IPS-18c (cell line): ENCODE data around the gene TRMT61A.

Experiments used
- H3K4me3 ChIP-seq: 2 replicates; pipeline ENCODE4 v1.7.0; 2013; ENCODE audit warnings: low read depth, mild to moderate bottlenecking, low read length, moderate library complexity; ENCODE audit not compliant: insufficient read depth
- H3K9me3 ChIP-seq: one replicate; pipeline ENCODE4 v1.6.1; 2013; ENCODE audit warnings: mild to moderate bottlenecking, low read length, moderate library complexity; ENCODE audit not compliant: control insufficient read depth, insufficient read depth

TRMT61A gene

DNA sequence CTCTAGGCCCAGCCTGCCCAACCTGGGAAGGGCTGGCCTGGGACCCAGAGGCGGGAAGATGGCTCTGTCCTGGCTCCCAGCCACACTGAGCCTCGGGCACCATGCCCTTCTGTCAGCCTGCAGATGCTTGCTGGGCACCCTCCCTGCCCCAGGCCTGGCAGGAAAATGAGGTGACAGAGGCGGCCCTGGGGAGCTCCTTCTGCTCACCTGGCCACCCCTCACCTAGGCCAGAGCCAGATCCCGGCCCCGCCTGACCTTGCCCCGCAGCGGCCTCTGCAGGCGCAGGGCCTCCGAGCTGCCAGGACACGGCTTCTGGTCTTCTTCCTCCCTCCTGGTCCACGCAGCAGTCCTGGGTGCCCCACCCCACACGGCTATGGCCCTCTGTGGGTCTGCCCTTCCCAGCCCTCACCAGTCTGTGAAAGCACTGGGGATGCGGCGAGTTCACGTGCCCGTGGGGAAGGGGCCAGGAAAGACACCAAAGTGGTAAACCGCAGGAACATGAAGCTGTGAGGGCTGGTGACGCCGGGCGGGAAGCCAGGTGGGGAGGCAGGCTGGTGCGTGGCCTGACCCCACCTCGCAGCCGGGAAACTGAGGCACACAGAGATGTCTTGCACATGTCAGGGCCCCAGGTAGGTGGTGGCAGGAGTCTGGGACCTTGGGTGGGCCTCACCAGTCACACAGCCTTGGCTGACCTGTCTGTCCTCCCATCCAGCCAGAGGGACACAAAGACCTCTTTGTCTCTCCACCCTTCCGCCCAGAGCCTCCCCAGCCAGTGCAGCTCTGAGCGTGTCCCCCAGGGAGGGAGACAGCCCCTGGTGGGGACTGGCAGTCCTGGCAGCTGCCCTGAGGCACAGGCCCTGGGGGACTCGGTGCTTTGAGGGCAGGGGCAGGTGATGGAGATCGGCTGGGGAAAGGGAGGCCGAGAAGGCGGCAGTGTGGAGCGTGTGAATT, 20.6 kb downstream of the TRMT61A start:
- H3K9me3 ChIP-seq: no peaks in the 10 kb centered on the region
- no peak overlapping the region for H3K4me3 ChIP-seq

- no peaks in the 10 kb centered on the region for H3K9me3 ChIP-seq
- H3K4me3 ChIP-seq: no peak overlapping the region
Measured at GRCh38 chr14:103550451-103551337, 21.7 kb downstream of the TRMT61A start.

- no peaks in the 10 kb centered on the region for H3K9me3 ChIP-seq
- no peak overlapping the region for H3K4me3 ChIP-seq
Measured at GRCh38 chr14:103551338-103551762, 22.4 kb downstream of the TRMT61A start.

GRCh38 chr14:103552011-103552845, 23.2 kb downstream of the TRMT61A start:
- H3K9me3 ChIP-seq: no peaks in the 10 kb centered on the region
- no peak overlapping the region for H3K4me3 ChIP-seq

DNA sequence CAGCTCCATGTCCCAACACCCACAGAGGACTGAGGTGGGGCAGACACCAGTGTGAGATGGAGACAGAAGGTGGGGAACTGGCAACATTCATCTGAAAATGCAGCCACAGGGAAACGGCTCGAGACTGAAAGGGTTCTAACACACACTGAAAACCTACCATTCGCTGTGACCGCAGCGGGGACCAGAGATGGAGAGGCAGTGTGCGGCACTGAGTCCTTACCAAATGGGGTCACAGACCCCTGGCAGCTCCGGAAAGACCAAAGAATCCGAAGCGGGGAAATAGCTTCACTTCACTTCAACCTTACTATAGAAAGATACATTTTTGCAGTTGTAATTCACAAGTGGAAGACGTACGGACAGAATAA, 23.8 kb downstream of the TRMT61A start:
- Histone ChIP-seq H3K9me3 (no peaks in the 10 kb centered on the region), H3K4me3 (no peak overlapping the region)

DNA sequence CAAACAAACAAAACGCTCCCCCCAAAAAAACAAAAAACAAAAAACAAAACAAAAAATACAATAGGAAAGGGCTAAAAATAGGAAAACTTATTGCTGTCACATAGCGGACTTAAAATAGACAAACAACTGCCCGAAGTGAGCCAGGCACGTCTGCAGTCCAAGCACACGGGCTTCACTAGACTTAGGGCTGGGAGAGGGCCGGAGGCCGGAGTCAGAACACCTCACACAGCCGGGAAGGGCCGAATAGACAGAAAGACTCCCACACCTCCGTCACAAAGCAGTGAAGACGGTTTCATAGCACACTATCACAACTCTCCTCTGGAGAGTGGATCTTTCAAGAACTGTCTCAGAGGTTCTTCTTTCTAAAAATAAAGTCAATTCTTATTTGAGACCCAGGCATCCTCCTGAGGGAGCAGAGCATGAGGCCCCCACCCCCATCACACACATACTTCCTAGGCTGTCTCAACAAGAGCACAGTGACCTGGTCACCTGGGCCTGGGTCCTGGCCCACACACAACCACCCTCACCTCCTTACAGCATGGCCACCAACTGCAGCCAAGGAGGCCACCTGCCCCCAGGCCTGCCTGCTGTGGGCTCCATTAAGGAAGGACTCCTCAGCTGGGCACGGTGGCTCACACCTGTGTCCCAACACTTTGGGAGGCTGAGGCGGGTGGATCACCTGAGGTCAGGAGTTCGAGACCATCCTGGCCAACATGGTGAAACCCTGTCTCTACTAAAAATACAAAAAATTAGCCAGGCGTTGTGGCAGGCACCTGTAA, 26.8 kb downstream of the TRMT61A start:
- no peak overlapping the region for H3K4me3 ChIP-seq
- H3K9me3 ChIP-seq: no peaks in the 10 kb centered on the region

GRCh38 chr14:103556946-103557758, 28.2 kb downstream of the TRMT61A start:
- H3K4me3 ChIP-seq: no peak overlapping the region

GRCh38 chr14:103558071-103558882, 29.3 kb downstream of the TRMT61A start:
- no peak overlapping the region for H3K4me3 ChIP-seq
- H3K9me3 ChIP-seq: no peaks in the 10 kb centered on the region

More at GRCh38 chr14:103556946-103557758, 28.2 kb downstream of the TRMT61A start:
- H3K9me3 ChIP-seq: no peaks in the 10 kb centered on the region

- Histone ChIP-seq H3K9me3 (no peaks in the 10 kb centered on the region), H3K4me3 (no peak overlapping the region)
Measured at GRCh38 chr14:103559766-103560165, 30.8 kb downstream of the TRMT61A start.

DNA sequence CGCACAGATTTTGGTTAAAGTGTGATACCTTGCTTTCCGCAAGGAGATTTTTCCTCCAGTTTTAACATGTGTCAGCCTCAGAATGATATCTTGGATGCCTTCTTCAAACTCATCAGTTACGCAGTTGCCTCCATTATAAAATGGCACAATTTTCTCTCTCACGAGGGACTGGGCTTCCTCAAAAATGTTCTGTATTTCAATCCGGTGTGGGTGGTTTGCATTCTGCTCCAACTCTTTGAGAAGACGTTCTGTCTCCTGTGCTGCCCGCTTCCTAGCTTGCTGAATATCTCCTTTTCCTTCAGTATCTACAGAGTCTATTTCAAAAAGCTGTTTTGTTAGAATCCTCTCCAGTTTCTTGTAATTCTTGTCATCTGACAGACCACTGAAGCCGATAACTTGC, 31.7 kb downstream of the TRMT61A start:
- Histone ChIP-seq H3K9me3 (no peaks in the 10 kb centered on the region), H3K4me3 (peak overlapping the region; percentile 94; the same call in 1 of the 2 replicates)

GRCh38 chr14:103561381-103562178, 32.6 kb downstream of the TRMT61A start:
- H3K4me3 ChIP-seq: peak overlapping the region; percentile 94
- no peaks in the 10 kb centered on the region for H3K9me3 ChIP-seq

DNA sequence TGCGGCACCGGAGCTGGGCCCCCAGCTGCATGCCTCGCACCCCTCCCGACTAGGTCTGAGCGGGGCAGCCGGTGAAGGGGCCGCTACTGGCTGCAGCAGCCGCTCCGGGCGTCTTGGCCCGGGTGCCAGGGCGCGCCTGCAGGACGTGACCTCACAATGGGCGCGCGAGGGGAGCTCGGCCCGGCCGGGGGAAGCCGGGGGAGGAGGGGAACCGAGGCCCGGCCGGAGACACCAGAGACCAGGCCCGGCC, 33.1 kb downstream of the TRMT61A start:
- peak overlapping the region; percentile 94 for H3K4me3 ChIP-seq

GRCh38 chr14:103562429-103563225, 33.6 kb downstream of the TRMT61A start, which contains the start of the genes BAG5 and COA8:
Gene BAG5, minus strand, starts transcription at chr14:103562657. Its CDS starts 1,493 bp downstream, at chr14:103561164.
Gene COA8, plus strand, starts transcription at chr14:103562960. Its CDS starts 42 bp downstream, at chr14:103563002.
- peak within 1 kb of the TSS; percentile 94 for H3K4me3 ChIP-seq
- H3K9me3 ChIP-seq: no peaks in the 10 kb centered on the region

More for the DNA sequence above, 33.1 kb downstream of the TRMT61A start:
- no peaks in the 10 kb centered on the region for H3K9me3 ChIP-seq

DNA sequence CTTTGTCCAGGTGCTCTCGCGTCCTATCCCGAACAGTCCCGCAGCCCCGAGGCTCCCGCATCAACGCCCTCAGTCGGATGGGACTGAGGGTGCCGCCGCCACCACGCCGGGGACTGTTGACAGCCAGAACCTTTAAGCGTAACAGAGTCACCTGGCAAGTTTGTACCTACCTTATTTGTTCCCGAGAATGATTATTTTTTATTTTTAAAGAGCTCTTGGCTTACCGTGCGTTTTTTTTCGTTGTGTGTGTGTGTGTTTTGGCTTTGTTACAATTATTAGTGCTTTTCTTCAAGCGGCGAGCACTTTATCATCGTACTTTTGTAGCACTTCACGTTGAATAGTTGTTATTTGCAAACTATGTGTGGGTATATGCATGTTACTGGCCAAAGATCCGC, 34.2 kb downstream of the TRMT61A start:
- Histone ChIP-seq H3K9me3 (no peaks in the 10 kb centered on the region), H3K4me3 (peak overlapping the region; percentile 94)
